Measurements from ENCODE around the gene KPRP.
A peak's percentile ranks its signal among the peaks of the same experiment; 100 is the strongest.

The KPRP gene, protein sequence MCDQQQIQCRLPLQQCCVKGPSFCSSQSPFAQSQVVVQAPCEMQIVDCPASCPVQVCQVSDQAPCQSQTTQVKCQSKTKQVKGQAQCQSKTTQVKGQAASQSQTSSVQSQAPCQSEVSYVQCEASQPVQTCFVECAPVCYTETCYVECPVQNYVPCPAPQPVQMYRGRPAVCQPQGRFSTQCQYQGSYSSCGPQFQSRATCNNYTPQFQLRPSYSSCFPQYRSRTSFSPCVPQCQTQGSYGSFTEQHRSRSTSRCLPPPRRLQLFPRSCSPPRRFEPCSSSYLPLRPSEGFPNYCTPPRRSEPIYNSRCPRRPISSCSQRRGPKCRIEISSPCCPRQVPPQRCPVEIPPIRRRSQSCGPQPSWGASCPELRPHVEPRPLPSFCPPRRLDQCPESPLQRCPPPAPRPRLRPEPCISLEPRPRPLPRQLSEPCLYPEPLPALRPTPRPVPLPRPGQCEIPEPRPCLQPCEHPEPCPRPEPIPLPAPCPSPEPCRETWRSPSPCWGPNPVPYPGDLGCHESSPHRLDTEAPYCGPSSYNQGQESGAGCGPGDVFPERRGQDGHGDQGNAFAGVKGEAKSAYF

GRCh38 chr1:152757747-152758146 lies at the start of gene KPRP:
TSS of gene KPRP (plus strand) at chr1:152758025. CDS start at chr1:152759589, 1,564 bp downstream.
- DNase-seq, result no peak

GRCh38 chr1:152718238-152718637 lies 39.6 kb upstream of the KPRP start:
- DNase-seq, result no peak

DNA sequence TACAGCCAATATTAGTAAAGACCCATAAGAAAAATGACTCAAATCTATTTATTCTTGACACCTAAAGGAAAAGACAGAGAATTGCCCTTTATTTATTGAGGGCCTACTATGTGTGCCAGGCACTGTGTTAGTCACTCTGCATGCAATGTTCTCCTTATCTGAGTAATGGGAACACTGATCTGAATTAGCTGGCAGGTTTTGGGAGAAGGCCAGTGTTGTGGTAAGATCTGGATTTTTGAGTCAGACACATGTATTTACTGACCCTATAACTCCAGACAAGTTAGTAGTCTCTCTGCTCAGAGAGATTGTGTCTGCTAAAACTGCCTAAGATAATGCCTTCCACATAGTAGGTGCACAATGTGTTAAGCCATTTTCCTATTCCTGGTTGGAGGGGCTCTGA lies 32.6 kb upstream of the KPRP start:
- no peak for DNase-seq

DNA sequence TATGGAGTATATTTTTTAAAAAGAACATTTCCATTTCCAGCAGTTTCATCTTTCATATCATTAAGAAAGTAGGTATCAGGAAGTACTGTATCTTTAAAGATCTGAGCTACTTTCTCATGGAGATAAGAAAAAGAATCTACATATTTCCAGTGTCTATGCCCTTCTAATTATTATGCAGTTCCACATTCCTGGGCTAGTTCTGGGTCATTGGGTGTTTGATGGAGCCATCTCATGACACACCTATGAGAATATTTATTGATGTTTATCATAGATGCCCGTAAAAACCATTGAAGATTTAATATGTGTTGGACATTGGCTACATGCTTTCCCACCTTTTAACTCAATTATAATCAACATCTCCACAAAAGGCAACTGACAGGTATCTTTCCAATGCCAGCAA lies 28.8 kb upstream of the KPRP start:
- no peak for DNase-seq

DNA sequence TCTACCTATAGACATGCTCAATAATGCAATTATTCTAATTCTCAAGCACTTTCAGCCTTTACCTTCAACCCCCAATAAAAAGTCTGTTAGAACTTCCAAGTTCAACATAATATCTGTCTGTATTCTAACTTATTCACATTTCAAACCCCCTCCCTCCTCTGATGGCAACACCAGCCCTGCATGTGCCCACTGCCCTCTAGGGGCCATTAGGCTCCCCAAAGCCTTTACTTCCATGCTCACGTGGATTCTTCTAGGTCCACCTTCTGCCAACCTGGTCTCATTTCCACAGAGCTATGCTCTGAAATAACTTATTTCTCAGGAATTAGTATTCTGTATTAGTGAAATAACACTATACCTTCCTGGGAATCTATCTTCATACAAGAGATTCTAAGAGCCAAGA lies 22.2 kb upstream of the KPRP start:
- no peak for DNase-seq

- no peak for DNase-seq
These were observed 19.8 kb upstream of the KPRP start for GRCh38 chr1:152737997-152738396.

GRCh38 chr1:152739841-152740240 lies 18.0 kb upstream of the KPRP start:
- DNase-seq, result no peak

DNA sequence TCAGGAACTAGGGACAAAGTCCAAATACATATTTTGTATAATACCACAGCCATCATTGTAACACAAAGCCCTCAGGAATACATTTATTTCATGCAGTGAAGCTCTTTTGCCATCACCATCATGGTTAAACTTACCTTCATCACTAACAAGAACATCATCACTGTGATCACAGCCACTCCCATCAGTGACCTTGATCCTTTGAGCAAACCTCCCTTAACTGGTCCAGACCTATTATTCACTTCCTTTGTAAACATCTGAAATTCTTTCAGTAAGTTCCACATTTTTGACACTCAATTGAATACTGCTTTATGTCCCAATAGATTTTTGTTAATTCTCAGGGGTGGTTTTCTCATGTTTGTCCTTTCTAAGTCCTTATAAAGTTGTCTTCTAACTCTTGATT lies 16.2 kb upstream of the KPRP start:
- no peak for DNase-seq

DNA sequence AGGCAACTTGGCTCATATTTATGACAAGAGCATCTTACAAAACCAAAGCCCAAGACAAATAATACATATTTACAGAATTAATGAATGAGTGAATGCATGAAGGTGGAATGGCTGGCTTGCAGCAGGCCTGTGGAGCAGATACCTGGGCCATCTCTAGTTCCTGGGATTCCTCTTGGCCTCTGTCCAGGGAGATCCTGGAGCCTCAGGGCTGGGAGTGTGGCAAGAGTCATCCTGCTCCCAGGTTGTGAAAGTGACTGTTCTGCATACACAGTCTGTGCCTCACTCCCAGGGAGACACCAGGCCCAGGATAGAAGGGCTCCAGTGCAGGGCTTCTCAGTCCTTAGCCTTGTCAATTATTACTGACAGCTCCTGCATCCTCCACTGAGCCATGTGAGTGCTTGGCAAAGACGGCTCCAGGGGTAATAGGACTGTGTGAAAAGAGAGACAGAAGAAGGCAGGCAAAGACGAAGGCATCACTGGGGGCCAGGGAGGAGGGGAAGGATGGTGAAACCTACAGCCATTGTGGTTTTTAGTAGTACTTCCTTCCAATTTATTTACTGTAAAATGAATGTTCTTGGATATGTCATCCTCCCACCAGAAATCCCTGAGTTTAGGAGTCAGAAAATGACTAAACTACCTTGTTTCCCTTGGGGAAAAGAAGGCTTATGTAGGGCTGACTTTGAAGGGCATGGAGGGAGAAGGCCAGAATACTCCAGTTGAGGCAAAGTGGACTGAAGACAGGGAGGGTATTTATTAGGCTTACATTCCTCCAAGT lies 14.3 kb upstream of the KPRP start:
- DNase-seq, result no peak

DNA sequence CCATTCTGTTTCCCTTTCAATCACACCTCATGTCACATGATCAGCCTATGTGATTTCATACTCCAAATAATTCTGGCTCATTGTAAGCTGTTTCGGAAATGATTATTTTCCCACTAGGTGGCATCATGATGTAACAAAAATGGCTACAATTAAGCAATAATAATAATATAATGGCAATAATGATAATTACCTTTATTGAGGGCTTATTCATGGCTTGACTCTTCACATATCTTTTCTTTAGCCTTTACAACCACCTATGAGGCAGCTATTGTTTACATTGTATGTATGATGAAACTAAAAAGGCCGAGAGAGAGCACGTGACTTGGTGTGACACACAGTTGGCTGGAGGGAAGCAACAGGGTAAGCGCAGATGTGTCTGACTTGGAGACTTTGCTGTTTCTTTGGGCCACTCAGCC lies 12.5 kb upstream of the KPRP start:
- no peak for DNase-seq

DNA sequence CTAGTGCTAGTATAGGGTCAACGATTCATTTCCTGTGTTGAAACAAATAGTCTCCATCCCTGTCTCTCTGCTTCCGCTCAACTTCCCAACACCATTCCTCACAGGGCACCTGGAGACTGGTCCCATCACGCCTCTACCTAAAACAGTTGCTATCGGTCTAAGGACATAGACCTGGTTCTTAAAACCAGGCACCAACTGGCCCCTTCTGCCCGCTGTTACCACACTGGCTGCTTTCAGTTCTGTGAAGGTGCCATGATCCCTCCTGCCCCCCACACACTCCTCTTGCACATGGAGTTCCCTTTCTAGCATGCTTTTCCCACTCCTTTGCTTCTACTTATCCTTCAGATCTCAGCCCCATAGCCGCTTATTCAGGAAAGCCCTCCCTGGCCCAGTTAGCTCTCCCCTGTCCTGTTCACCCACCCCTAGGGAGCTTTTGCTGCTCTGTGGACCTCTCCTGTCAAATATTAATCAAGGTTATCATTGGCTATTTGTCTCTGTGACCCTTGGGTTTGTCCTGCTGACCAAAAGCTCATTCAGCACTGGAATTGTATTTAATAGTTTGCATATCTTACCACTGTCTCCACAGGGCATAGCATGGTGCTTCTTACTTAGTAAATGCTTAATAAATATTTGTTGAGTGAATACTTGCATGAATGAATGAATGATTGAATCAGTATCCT lies 11.9 kb upstream of the KPRP start:
- DNase-seq, result no peak

DNA sequence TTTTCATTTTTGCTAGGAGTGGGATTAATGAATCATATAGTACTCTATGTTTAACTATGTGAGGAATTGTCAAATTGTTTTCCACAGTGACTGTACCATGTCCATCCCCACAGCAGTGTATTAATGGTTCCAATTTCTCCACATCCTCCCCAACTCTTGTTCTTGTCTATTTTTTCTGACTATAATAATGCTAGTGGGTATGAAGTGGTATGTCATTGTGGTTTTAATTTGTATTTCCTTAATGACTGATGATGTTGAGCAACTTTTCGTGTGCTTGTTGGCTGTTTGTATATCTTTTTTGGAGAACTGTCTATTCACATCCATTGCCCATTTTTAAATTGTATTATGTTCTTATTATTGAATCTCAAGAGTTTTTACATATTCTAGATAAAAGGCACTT lies 10.0 kb upstream of the KPRP start:
- no peak for DNase-seq

DNA sequence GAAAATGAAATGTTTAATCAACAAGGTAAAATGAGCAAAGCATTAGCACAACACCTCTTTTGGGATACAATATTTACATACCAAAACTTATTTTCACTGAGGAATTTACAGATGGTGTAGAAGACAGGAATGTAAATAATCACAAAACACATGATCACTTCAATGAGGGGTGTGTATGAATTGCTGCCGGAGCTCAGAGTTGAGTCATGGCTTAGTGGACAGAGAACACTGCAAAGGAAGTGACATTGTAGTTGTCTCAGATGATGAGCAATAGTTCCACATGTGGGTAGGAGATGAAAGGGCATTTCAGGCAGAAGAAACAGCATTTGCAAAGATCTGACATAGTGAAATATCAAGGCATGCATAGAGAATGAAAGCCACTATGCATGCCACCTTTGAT lies 5.6 kb upstream of the KPRP start:
- no peak for DNase-seq

DNA sequence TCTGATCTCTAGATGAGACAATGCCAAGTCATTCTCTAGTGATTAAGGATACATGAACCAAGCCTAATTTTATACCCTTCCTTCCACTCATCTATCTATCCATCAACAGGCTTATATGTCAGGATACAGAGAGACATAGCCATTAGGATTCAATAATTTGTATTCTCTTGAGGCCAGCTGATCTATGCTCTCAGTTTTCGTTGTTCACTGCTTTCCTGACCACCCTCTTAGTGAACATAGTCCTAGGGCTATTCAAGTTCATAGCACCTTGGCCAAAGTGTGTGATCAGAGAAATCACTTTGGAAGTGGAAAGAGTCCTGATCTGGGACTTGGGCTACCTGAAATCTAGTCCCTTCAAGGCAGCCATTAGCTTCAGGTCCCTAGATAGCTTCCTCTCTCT lies 4.2 kb upstream of the KPRP start:
- no peak for DNase-seq

DNA sequence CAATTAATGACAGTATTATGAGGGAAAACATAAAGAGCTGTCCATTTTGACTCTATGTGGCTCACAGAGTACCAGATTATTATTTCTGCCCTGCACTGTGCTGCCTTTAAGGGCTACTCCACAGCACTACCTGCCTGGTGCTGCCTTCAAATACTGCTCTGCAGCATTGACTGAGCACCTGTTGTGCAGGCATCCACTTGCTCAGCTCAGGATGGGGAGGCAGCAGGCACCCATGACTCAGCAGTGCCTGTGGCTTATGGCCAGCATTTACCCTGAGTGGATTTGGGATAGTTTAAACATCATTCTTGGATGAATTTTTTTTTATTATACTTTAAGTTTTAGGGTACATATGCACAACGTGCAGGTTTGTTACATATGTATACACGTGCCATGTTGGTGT lies 953 bp upstream of the KPRP start:
- no peak for DNase-seq

GRCh38 chr1:152758636-152759035 lies 811 bp downstream of the KPRP start:
- DNase-seq, result peak; percentile 6

DNA sequence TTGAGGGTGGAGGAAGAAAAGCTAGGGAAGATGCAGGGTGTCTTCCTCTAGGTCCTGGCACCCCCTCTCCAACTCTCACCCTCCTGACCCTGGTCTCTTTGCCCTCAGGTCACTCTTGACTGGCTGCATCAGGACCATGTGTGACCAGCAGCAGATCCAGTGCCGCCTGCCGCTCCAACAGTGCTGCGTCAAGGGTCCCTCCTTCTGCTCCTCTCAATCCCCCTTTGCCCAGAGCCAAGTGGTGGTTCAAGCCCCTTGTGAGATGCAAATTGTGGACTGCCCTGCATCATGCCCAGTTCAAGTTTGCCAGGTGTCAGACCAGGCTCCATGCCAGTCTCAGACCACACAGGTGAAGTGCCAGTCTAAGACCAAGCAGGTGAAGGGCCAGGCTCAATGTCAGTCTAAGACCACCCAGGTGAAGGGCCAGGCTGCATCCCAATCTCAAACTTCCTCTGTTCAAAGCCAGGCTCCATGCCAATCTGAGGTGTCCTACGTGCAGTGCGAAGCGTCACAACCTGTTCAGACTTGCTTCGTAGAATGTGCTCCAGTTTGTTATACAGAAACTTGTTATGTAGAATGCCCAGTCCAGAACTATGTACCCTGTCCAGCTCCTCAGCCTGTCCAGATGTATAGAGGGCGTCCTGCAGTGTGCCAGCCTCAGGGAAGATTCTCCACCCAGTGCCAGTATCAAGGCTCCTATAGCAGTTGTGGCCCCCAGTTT lies 1.8 kb downstream of the KPRP start:
- DNase-seq, result no peak

GRCh38 chr1:152760551-152761190 lies 2.8 kb downstream of the KPRP start:
- DNase-seq, result no peak

- no peak for DNase-seq
These were observed 3.9 kb downstream of the KPRP start for GRCh38 chr1:152761609-152762213.

DNA sequence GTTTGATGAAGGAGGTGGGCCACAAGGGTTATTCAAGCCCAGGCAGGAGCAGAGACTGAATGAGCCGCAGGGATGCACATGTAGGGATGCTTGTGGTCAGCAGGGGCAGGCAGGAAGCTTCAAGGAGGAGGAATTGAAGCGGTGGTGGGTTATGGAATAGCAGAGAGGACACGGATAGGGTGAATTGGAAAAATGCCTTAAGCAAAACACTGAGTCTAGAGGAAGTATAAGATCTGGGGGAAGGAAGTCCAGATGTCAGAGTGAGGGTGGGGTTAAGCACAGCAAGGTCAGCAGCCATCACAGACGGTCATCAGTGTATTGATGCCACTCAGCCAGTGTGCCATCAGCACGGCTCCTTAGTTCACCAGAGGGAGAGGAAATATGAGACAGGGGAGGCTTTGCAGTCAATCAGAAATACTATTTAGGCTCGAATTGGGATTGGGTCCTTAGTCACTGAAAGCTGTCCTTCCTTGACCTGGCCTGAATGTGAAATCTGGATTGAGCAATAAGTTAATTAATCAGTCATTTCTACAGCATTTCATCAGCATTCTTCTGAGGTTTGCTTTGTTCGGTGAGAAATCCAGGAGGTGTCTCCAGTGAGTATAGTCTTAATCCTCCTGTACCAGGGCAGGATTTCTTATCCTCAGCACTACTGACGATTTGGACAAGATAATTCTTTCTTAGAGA lies 11.2 kb downstream of the KPRP start:
- no peak for DNase-seq

DNA sequence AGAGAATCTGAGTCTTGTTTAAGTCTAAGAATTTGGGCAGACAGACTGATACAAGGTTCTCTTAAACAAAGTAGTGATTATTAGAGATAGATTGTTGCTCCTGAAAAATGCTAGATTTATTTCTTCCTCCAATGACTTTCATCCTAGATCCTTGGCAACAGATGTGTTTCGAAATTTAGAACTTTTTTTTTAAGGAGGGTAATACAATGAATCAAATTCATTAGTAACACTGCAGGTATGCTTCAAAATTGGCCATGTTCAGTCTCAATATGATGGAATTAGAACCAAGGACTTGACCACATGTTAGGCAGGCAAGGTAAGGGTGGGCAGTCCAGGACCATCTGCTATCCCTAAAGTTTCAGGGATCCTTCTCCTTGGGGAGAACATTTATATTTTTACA lies 12.6 kb downstream of the KPRP start:
- DNase-seq, result no peak

Data from RPMI8226 (cell line).